SIG-M5 treated with dmso at 0.1 percent for 504 hours (cell line): ENCODE measurements around the gene GNPTAB.

ENCODE experiments used
- DNase-seq: peaks from one replicate; lab custom pipeline; 2025; ENCODE audit not compliant: unreplicated experiment; lab: John Stamatoyannopoulos, UW

GNPTAB gene

DNA sequence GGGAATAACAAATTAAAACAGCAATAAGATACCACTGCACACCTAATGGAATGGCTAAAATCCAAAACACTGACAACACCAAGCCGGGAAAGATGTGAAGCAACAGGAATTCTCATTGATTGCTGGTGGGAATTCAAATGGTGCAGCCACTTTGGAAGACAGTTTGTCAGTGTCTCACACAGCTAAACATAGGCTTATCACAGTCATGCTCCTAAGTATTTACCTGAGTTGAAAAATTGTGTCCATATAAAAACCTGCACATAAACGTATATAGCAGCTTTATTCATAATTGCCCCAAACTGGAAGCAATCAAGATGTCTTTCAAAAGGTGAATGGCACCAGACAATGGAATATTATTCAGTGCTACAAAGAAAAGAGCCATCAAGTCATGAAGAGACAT, 21.6 kb downstream of the GNPTAB start:
- no peak for DNase-seq

DNA sequence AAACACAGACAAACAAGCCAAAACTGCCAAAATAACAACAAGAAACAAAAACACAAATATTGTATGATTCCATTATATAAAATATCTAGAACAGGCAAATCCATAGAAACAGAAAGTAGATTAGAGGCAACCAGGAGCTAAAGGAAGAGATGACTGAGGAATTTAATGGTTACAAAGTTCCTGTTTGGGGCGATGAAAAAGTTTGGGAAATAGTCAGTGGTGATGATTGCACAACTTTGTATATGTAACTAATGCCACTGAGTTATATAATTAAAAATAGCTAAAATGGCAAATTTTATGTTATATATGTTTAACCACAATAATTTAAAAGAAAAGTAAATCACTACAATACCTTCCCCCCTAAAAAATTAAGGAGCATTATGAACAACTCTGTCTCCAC, 24.5 kb downstream of the GNPTAB start:
- DNase-seq = no peak

DNA sequence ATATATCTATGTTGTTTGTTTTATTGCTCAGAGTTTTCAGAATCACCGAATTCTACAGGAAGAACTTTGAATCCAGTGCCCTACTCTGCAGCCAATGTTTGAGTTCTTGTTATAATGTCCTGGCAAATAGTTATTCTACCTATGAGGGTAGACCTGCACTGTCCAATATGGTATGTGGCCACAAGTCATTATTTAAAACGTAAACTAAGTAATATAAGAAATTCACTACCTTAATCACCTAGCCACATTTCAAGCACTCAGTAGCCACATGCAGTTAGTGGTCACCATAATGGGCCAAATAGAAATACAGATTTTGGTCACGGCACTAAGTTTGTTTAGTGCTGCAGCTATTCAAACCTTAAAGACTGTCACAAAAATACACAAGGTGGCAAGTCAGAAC, 26.4 kb downstream of the GNPTAB start:
- DNase-seq = no peak

DNA sequence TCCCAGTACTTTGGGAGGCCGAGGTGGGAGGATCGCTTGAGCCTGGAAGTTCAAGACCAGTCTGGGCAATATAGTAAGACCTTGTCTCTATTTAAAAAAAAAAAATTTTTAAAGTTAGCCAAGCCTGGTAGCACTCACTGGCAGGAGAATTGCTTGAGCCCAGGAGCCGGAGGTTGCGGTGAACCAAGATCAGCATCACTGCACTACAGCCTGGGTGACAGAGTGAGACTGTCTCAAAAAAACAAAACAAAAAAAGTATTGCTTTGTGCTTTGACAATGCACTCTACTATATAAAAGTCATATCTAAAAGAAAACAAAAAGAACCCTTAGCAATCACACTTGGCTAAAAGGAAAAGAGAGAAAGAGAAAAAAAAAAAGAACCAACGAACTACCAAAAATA, 26.8 kb downstream of the GNPTAB start:
- DNase-seq = no peak

DNA sequence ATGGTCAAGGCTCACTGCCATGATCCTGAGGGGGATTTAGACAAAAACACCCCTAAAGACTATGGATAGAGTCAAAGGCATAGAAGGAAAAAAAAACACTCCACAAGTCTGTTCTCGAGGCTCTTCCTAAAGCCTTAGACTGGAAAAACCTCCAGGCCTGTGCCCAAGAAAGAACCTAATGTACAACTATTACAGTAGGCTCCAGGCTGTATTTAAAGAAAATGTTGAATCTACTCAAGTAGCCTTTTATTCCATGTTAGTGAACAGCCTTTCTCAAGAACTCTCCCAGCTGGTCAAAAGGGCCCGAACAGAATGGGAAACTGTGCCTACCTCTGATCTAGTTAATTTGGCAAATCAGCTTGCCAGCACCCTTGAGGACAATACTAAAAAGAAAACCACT, 28.3 kb downstream of the GNPTAB start:
- DNase-seq = no peak

DNA sequence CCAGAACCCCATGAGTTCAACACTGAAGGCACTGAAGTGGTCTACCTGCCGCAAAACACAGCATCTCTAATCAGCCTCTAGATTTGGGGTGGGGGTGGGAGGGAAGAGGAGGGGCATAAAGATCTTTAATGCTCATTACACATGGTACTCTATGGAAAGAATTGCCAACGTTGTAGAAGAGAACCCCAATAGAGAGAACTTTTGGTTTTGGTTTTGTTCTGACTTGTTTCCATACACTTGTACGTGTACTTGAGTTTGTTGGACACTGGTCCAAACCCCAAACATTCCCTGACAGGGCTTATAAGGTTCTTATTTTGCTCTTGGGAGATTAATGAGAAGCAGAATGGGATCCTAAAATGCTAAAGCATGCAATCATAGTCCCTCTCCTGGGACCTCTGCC, 31.0 kb downstream of the GNPTAB start:
- DNase-seq = no peak

DNA sequence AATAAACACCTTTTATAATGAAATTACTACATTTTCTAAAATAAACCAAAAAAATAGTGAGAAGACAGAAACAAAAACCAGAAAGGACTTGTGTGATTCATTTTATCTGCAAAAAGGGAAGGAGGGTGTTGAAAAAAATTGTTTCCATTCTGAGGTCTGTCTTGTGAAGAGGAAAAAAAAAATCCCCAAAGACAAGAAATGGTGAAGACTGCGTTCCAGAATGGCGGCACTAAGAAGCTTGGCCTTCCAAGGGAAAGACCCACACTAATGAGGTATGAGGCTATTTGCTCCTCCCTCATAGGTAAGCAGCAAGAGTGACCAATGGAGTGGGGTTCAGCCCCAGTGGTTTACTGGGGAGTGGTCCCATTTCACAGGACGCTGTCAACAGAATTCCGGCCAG, 35.0 kb downstream of the GNPTAB start:
- no peak for DNase-seq

DNA sequence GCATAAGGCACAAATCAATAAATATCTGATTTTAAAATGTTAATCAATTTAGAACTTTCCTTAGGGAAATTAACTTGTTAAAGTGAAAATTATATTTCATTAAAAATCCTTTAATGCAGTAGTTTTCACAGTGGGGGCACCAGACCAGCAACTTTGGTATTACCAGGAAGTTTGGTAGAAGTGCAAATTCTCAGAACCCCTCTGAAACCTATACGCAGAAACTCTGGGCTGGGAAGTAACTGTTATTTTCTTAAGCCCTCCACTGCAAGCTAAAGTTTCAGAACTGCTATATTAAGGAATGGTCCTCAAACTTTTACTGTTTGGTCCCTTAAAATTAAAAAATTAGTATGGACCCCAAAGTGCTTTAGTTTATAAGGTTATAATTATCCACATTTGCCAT, 35.7 kb downstream of the GNPTAB start:
- no peak for DNase-seq

DNA sequence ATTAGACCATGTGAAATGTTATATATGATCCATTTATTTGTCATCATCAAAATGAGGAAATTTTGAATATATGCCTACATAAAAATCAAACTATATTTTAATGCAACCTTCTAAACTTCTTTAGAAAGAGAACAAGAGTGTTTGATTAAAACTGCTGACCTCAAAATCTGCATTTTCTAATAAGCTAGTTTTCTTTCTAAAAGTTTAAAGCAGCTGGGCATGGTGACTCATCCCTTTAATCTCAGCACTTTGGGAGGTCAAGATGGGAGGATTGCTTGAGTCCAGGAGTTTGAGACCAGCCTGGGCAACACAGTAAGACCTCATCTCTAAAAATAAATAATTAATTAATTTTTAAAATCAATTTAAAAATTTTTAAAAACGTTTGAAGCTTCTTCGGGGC, 36.2 kb downstream of the GNPTAB start:
- no peak for DNase-seq

DNA sequence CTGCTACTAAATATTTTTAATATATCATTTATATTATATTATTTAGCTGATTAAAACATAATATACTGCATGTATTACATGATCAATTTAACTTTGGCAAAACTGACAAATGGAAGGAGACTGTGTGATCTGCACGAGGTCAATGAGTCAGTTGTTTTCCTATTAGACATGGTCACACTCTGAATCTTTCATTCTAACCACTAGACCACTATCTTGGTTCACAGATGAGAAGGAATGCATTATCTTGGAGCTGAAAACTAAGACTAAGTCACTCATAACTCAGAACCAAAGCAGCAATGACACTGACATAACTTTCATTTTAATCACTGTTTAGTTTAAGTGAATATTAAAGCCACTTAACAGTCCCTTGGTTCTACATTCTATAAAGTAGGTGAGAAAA, 37.4 kb downstream of the GNPTAB start:
- DNase-seq = no peak

DNA sequence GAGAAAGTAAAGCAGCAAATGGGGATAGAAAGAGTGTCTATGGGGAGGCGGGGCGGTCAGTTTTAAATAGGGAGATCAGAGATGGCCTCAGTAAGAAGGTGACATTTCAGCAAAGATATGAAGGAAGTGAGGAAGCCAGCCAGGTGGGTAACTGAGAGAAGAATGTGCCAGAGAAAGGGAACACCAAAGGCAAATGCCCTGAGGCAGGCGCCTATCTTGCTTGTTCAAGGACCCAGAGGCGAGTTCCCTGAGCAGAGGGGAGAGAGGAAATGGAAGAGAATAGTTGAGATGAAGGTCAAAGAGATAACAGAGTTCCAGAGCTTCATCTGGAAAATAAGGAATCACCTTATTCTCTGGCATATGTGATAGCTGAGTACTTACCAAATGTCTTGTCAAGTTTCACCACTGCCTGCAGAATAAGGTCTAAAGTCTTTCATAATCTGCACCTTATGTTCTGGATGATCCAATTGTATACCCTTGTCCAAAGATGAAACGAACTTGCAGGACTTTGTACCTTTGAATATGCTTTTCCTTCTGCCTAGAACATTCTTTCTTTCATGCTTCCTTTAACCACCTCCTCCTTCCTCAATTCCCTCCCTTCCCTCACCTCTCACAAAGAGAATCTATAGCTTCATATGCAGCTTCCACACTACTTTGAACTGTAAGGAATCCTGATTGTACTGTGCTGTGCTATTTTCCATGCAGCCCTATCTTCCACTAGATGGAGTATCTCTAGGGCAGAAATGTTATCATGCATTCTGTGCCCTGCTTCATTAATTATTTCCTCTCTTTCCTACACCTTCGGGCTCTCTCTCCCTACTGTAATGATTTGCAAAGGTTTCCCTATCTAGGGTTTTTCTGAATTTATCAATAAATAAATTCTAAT, 38.5 kb downstream of the GNPTAB start:
- no peak for DNase-seq

DNA sequence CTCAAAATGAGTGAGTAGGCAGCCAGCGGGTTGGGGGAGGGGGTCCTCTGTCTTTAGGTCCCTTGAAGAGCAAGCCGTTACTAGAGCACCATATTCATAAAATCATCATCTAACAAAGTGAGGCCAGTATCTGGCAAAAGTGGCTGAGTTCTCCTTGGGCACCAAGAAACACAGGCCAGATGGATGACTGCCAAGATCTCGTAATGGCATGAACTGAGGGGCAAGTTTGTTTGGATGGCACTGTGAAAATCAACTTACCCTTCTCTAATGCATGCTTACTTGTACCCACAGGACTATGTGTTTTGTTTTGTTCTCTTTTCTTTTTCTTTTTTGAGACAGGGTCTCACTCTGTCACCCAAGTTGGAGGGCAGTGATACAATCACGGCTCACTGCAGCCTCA, 41.6 kb downstream of the GNPTAB start:
- DNase-seq = no peak

DNA sequence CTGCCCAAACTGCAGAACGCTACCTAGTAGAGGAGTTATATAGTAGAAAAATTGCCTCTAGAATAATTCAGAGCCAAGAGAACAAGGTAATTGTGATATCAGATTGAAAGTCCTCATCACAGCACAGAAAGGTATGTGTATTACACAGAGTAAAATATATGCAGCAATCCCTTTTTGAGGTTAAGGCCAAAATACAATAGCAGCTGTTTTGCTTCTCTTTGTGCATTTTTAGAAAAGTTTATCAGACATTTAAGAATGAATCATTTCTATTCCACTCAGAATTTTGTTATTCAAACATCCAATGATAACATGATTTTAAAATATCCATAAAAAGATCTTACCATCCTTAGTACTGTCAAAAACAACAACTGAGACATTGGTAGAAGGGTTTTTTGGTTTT, 45.1 kb downstream of the GNPTAB start:
- DNase-seq = no peak

DNA sequence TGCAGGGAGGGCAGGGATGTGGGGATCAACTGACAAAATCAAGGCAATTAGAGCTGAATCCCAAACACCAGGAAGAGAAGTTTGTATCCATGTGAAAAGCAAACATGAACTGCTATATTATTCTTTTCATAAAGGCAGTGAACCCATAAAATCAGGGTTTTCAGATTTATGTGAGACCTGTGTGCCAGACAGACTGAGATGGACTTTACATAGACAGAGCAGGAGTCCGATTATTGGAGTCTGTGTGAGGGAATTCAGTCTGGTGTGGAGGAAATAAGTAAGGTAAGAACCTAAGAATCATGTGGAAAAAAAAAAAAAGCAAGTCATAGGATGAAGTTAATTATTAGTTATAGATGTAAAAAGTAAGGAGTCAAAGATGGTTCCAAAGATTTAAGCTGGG, 46.4 kb downstream of the GNPTAB start:
- no peak for DNase-seq

DNA sequence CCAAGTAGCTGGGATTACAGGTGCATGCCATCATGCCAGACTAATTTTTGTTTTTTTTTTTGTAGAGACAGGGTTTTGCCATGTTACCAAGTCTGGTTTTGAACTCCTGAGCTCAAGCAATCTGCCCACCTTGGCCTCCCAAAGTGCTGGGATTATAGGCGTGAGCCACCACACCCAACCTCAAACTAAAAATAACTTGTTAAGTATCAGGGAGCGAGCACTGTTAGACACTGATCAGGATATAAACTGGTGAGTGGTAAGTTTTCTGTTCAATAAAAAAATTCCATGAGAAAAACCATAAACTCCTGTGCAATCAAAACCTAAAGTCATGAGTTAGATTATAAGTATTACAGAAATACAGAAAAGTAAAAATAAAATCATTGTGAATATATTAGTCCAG, 46.9 kb downstream of the GNPTAB start:
- no peak for DNase-seq

DNA sequence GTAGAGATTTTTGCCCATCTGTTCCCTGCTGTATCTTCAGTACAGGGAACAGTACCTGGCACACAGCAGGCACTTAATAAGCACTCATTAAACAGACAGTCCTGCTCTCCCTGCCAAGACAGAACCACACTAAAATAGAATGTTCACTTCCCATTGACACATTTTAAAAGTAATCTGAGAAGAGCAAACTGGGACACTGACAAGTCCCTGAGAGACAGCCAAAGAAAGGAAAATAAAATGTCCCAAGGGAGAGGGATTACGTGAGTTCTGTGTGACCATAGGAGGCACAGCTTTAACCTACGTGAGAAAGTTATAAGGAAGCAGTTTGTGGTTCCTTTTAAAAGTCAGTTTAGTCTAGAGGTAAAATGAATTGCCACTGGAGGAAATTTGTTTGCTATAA, 47.6 kb downstream of the GNPTAB start:
- no peak for DNase-seq

DNA sequence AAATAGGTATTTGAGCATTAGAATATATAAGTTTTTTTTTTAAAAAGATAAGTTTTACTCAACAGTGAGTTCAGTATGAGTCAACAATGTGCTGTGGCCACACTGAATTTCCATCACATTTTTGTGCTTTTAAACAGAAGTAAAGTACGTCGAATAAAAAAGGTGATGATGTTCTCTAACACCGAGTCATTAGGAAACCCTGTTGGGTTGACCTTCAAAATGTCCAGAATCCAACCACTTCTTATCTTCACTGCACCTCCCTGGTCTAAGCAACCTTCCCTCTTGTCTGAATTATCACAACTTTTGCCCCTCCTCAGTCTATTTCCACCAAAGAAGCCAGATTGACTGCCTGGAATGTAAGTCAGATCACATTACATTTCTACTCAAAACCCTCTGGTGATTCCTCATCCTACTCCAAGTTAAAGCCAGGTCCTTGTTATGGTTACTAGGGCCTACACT, 48.5 kb downstream of the GNPTAB start:
- no peak for DNase-seq

DNA sequence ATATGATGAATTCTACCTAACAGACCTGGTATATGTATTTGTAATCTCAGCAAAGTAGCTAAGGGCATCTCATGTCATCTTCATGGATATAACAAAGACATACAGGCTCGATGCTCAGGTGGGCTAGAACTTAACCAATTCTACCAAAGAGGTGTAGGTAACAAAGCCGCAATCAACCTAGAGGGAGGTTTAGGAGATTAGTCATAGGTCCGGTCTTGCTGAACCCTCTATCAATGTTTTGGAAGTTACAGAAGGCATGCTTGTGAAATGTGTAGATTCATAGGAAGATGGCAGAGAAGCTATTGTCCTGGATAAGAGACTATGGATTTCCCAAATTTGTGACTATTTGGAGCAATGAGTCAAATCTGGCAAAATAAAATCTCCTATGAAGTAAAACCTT, 48.9 kb downstream of the GNPTAB start:
- no peak for DNase-seq

DNA sequence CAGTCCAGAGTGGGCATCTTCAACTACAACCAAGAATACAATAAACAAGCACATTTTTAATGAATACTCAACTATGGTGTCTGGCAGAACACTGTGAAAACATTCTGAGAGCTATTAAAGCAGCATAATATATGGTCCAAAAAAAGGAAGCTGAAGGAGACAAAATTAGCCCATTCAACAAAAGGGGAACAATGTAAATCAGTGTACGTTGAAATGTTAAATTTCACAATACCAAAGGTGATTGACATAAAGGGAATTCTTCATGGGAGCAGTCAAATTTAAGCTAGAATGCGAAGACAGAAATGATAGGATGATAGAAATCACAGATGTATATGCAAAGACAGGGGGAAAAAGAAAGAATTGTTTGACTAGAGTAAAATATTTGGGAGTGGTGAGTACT, 50.2 kb downstream of the GNPTAB start:
- DNase-seq = peak; percentile 55

DNA sequence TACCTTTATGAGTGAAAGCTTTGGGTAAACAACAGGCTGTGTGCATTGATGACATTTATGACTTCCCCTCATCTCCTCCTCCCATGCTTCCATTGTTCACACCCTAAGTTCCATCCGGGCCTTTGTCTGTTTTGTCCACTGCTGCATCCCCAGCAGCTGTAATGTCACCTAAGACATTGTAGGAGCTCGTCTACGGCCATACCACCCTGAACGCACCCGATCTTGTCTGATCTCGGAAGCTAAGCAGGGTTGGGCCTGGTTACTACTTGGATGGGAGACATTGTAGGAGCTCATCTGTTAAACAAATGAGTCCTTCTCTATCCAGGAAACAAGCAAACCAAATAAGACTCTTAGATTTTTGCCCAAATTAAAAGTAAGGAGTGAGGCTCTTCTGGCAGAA, 51.1 kb downstream of the GNPTAB start:
- no peak for DNase-seq

DNA sequence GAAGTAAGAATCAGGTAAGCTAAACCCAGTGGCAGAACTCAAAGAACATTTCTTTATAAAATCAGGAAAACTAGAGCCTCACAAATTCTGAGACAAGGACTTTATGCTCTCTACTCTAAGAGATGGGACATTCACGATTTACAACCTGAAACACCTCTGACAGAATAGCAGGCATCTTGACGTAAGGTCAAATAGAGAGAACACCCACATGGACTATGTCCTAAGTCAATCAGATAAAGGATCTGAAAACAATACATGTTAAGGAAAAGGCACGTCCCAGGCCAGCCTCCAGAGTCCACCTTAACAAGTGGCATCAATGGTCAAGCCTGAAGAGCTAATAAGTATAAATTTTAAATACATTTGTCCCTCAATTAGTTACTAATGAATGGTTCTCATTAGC, 51.6 kb downstream of the GNPTAB start:
- DNase-seq = no peak

DNA sequence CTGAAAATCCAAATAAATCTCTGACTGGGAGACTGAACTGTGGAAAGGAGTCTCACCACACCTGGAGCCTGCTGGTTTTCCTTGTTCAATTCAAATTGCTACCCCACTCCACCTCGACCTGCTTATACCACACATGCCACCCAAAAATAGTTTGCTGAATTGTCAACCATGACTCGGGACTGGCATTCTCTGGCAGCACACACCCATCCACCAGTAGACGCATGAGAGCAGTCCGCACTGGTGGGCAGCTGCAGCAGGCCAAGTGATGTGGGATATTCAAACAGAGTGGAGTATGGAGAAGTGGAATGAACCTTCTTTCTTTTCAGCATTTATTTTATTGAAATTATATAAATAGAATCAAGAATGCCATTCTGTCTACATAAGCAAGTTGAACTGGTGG, 52.8 kb downstream of the GNPTAB start:
- no peak for DNase-seq

DNA sequence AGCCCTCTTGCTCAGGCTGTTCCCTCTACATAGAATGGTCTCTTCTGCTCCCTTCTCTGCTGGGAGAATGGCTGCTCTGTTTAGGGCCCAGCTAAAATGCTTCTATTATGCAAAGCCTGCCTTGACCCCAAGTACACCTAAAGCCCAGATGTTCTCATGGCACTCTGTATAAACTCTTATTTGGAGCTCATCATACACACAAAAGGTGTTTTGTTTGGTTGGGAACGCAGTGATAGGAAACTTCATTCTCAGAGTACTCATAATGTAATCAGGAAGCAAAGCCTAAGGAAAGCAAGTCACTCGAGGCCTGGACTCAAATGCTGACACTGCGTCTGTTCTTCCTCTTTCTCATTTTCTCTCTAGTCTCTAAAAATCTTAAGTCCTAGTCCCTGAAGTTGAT, 53.3 kb downstream of the GNPTAB start:
- no peak for DNase-seq
